ENCODE measurements around the gene TMC5. TPM values are rescaled to one million over a fixed set of nuclear protein-coding genes. Genes with fewer than 3 reads are reported as not detected.

The TMC5 gene
- total RNA-seq, 1 experiment from 2014 or later, result 1.2 TPM

GRCh38 chr16:19524356-19524615 is 106.6 kb downstream of the TMC5 start:
- Mint-ChIP-seq H3K4me3 (peak overlapping the region; percentile 91 to 96), H3K4me1 (peaks cover 42% of the 10 kb centered on the region in 2 experiments), H3K9me3 (no peaks in the 10 kb centered on the region), H3K27me3 (ENCODE audit: low read depth) (no peaks in the 10 kb centered on the region), H3K36me3 (ENCODE audit: insufficient read depth in 1 of 3, low read depth in 3 of 3) (peaks cover 1 to 14% (median 9%) of the 10 kb centered on the region in 3 experiments; a peak in 5 of 7 replicates), H3K27ac (peak overlapping the region in 2 of 3 experiments; percentile 91 to 94; a peak in 5 of 7 replicates)
- H3K4ac ChIP-seq (ENCODE audit: low read depth, low read length), result no peak overlapping the region
- no peak overlapping the region for H2BK20ac ChIP-seq (ENCODE audit: low read depth, low read length, poor library complexity, severe bottlenecking)
- H4K5ac ChIP-seq (ENCODE audit: insufficient read length, low read depth, low read length), result no peak overlapping the region
- H3K18ac ChIP-seq (ENCODE audit: insufficient read length, low read depth, low read length), result no peak overlapping the region
- H3K56ac ChIP-seq (ENCODE audit: insufficient read length, low read depth, low read length), result no peak overlapping the region
- 0 out of 2 replicates have a peak, but pooled peaks cover 3% of the 10 kb centered on the region for H3K4me1 ChIP-seq (ENCODE audit: insufficient read depth, low read length)
- no peak for TF ChIP-seq CTCF (conservative IDR thresholded peaks at IDR 0.05)
- H3K79me2 ChIP-seq (ENCODE audit: insufficient read depth, low read length), result peaks cover 7% of the 10 kb centered on the region; the same call in 1 of the 2 replicates
- WGBS (ENCODE audit: extremely low coverage, insufficient read length, low lambda C conversion rate), result no CpG with 5 or more reads among the region's 11 CpGs
- H3K4me2 ChIP-seq (ENCODE audit: insufficient read depth, insufficient read length, low read length), result peak overlapping the region; percentile 100
- H3K23ac ChIP-seq (ENCODE audit: insufficient read length, low read depth, low read length), result no peak overlapping the region
- H4K20me1 ChIP-seq (ENCODE audit: control insufficient read depth, insufficient read depth, insufficient read length), result no peaks in the 10 kb centered on the region
- H2AFZ ChIP-seq (ENCODE audit: low read length), result peak overlapping the region; percentile 11
- DNase-seq, result no peak
- peak overlapping the region; percentile 71 for H3K9ac ChIP-seq (ENCODE audit: extremely low read depth, insufficient read length, low read length)
- H4K8ac ChIP-seq (replicated peaks; ENCODE audit: insufficient read length, low read depth, low read length), result no peak overlapping the region
- H4K91ac ChIP-seq (ENCODE audit: insufficient read length, low read depth, low read length), result no peak overlapping the region
- H2BK120ac ChIP-seq (ENCODE audit: low read depth, low read length, poor library complexity, severe bottlenecking), result no peak overlapping the region
- no peak overlapping the region for H3K27ac ChIP-seq (ENCODE audit: insufficient read length, low read depth, low read length)
- H3K27me3 ChIP-seq (ENCODE audit: insufficient read depth, low read length), result no peaks in the 10 kb centered on the region
- no peaks in the 10 kb centered on the region for H3K79me1 ChIP-seq (ENCODE audit: insufficient read depth, low read depth, low read length, poor library complexity, severe bottlenecking)
- no peak overlapping the region for H2BK12ac ChIP-seq (ENCODE audit: insufficient read length, low read depth, low read length)
- H2AK5ac ChIP-seq (ENCODE audit: insufficient read length, low read length), result no peak overlapping the region
- no peaks in the 10 kb centered on the region for H3K9me3 ChIP-seq (ENCODE audit: control insufficient read depth, low read depth, low read length)
- H3T11ph ChIP-seq (ENCODE audit: low read length), result no peak overlapping the region
- peaks cover 18% of the 10 kb centered on the region for H3K23me2 ChIP-seq (ENCODE audit: insufficient read length, low read depth, low read length, poor library complexity, severe bottlenecking)
- H3K14ac ChIP-seq (ENCODE audit: insufficient read depth, low read length), result no peak overlapping the region
- no peak overlapping the region for H2BK15ac ChIP-seq (ENCODE audit: low read depth, low read length)
- no peak overlapping the region for H2BK5ac ChIP-seq (ENCODE audit: insufficient read length, low read length)
